NB4 (cell line): Measurements from ENCODE around the gene CEACAM20.

Experiments
- CTCF ChIP-seq: IDR thresholded peaks from one replicate; pipeline ENCODE4 v1.5.1; 2012; ENCODE audit warnings: low read depth, low read length
- MAX ChIP-seq: IDR thresholded peaks from 2 replicates; pipeline ENCODE4 v1.6.1; 2011; ENCODE audit warnings: low read depth, low read length
- POLR2A ChIP-seq: IDR thresholded peaks from 2 replicates; pipeline ENCODE4 v1.6.1; 2011; ENCODE audit warnings: mild to moderate bottlenecking; ENCODE audit not compliant: insufficient read length; ENCODE audit errors: extremely low read depth

GRCh38 chr19:44527554-44527953 lies 1.9 kb downstream of the CEACAM20 start:
- TF ChIP-seq CTCF: no peak
- TF ChIP-seq POLR2A: no peak
- no peak for TF ChIP-seq MAX
